Measurements from ENCODE around the gene KRTAP5-9.
"Not testable (repeated sequence)": the region's sequence is repeated elsewhere in the genome, so short reads cannot be mapped to it uniquely, and the experiment has no call there.

Gene KRTAP5-9

DNA sequence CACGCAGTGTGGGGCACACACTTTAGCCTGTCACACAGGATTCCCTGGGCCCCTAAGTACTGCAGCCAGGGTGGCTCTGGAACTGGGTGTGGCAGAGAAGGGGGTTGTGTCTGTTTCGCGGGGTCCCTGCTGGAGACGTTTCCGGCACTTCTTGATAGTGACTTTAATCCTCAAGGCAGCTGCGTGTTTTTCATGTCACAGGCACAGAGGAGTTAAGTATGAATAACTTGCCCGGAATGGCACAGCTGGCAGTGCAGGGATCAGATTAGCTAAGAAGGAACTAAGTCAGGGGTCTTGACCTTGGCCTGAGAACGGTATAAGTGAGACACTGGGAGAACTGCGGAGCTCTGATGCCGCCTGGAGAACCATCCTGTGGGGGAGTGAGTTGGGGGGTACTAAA, 28.7 kb upstream of the KRTAP5-9 start:
- H3K4me3 ChIP-seq (ENCODE audit: low read depth, low read length) = no peak overlapping the region
- TF ChIP-seq, protein P1, sequence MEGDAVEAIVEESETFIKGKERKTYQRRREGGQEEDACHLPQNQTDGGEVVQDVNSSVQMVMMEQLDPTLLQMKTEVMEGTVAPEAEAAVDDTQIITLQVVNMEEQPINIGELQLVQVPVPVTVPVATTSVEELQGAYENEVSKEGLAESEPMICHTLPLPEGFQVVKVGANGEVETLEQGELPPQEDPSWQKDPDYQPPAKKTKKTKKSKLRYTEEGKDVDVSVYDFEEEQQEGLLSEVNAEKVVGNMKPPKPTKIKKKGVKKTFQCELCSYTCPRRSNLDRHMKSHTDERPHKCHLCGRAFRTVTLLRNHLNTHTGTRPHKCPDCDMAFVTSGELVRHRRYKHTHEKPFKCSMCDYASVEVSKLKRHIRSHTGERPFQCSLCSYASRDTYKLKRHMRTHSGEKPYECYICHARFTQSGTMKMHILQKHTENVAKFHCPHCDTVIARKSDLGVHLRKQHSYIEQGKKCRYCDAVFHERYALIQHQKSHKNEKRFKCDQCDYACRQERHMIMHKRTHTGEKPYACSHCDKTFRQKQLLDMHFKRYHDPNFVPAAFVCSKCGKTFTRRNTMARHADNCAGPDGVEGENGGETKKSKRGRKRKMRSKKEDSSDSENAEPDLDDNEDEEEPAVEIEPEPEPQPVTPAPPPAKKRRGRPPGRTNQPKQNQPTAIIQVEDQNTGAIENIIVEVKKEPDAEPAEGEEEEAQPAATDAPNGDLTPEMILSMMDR (conservative IDR thresholded peaks at IDR 0.05; ENCODE audit: low read depth, low read length) = no peak
- DNase-seq (ENCODE audit: low read depth) = no peak

DNA sequence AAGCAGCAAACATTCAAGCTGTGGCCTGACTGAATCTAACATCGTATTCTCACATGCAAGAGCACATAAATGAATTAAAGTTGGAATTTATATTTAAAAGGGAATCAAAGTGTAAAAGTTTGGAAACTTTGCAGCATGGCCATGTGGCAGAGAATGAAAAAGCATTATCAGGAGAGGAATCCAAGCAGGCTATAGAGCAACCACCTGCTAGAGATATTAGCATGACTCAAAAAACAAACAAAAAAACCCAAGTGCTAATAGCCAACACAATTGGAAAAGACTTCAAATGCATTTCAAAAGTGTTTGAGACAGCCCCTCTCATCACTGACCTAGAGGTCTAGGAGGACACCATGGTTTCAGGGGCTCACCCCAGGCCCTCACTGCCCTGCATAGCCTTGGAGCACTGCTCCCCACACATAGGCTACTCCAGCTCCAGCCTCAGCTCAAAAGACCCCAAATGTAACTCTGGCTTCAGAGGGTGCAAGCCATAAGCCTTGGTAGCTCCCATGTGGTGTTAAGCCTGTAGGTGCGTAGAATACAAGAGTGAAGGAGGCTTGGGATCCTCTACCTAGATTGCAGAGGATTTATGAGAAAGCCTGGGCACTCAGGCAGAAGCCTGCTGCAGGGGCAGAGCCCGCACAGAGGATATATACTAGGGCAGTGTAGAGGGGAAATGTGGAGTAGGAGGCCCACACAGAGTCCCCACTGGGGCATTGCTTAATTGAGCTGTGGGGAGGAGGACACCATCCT, 22.9 kb upstream of the KRTAP5-9 start:
- DNase-seq (ENCODE audit: low read depth) = no peak
- no peak overlapping the region for H3K4me3 ChIP-seq (ENCODE audit: low read depth, low read length)
- TF ChIP-seq, protein P1 (conservative IDR thresholded peaks at IDR 0.05; ENCODE audit: low read depth, low read length) = no peak

DNA sequence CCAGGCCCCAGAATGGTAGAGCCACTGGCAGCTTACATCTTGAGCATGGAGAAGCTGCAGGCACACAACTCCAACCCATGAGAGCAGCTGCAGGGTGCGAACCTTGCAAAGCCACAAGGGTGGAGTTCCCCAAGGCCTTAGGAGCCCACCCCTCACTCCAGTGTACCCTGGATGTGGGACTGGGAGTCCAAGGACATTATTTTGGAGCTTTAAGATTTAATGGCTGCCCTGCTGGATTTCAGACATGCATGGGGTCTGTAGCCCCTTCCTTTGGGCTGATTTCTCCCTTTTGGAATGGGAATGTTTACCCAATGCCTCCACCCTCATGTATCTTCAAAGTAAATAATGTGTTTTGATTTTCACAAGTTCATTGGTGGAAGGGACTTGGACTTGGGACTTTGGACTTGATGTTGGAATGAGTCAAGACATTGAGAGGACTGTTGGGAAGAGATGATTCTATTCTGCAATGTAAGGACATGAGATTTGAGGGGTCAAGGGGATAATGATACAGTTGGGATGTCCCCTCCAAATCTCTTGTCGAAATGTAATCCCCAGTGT, 22.2 kb upstream of the KRTAP5-9 start:
- H3K4me3 ChIP-seq (ENCODE audit: low read depth, low read length) = no peak overlapping the region
- no peak for DNase-seq (ENCODE audit: low read depth)
- TF ChIP-seq, protein P1 (conservative IDR thresholded peaks at IDR 0.05; ENCODE audit: low read depth, low read length) = no peak

DNA sequence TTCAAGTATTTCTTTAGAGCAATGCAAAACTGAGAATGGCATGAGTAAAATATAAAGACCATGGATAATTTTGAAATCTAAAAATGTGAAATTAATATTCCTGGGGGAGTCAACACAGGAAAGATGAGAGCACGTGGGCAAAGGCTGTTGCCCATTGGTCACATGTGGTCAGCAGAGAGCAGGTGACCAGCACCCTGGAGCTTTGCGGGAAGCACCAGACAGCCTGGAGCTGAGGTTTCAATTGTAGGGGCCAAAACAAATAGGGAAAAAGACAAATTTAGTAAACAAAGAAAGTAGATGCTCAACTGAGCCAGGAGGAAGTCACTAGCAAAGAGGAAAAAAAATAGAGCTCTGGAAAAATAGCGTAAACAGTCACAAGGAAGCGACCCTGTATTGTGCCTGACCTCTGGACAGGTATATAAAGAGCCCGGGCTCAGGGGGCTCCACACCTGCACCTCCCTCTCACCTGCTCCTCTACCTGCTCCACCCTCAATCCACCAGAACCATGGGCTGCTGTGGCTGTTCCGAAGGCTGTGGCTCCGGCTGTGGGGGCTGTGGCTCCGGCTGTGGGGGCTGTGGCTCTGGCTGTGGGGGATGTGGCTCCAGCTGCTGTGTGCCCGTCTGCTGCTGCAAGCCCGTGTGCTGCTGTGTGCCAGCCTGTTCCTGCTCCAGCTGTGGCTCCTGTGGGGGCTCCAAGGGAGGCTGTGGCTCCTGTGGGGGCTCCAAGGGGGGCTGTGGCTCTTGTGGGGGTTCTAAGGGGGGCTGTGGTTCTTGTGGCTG, 21.2 kb upstream of the KRTAP5-9 start, which contains the start of gene KRTAP5-7:
KRTAP5-7 (plus strand) TSS at position 472 of the 780 bp plus-strand sequence; CDS start at position 506, 34 bp downstream.
- H3K4me3 ChIP-seq (ENCODE audit: low read depth, low read length); DNase-seq (ENCODE audit: low read depth): not testable (repeated sequence)

DNA sequence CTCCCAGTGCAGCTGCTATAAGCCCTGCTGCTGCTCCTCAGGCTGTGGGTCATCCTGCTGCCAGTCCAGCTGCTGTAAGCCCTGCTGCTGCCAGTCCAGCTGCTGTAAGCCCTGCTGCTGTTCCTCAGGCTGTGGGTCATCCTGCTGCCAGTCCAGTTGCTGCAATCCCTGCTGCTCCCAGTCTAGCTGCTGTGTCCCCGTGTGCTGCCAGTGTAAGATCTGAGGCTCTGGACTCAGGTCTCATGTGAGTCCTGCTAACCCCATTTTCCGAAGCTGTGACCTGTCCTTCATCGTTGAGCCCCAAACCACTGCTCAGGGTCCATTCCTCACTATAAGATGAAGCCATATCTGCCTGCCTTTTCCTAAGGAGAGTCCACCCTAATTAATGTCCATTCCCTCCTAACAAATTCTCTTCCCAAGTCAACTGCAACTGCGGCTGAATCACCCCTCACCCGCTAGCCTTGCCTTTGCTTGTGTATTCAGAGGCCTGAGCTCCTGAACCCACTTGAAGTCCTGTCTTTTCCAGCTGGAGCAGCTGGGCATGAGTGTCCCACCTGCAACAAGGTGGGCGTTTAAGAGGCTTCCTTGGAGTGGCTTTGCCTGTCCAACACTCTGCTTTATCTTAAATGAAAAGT, 20.5 kb upstream of the KRTAP5-9 start:
- no peak for DNase-seq (ENCODE audit: low read depth)
- no peak overlapping the region for H3K4me3 ChIP-seq (ENCODE audit: low read depth, low read length)
- TF ChIP-seq, protein P1 (conservative IDR thresholded peaks at IDR 0.05; ENCODE audit: low read depth, low read length) = no peak

DNA sequence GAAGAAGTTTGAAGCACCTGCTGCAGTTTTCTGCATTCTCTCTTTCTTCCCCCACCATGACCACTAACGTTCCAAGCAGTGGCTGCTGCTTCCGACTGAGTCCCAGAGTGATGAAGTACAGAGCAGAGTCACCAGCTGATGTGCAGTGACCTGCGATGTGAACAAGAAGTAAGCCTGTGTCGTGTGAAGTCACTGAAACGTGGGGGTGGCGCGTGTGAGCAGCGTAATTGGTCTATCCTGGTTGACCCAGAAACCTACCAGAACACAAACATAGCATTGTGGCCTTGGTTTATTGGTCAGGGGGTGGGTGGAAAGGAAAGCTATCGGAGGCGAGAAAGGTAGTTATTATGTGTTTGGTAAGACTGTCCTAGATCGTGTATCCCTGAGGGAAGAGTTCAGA, 17.6 kb upstream of the KRTAP5-9 start:
- no peak for DNase-seq (ENCODE audit: low read depth)
- TF ChIP-seq, protein P1 (conservative IDR thresholded peaks at IDR 0.05; ENCODE audit: low read depth, low read length) = no peak
- H3K4me3 ChIP-seq (ENCODE audit: low read depth, low read length) = no peak overlapping the region

DNA sequence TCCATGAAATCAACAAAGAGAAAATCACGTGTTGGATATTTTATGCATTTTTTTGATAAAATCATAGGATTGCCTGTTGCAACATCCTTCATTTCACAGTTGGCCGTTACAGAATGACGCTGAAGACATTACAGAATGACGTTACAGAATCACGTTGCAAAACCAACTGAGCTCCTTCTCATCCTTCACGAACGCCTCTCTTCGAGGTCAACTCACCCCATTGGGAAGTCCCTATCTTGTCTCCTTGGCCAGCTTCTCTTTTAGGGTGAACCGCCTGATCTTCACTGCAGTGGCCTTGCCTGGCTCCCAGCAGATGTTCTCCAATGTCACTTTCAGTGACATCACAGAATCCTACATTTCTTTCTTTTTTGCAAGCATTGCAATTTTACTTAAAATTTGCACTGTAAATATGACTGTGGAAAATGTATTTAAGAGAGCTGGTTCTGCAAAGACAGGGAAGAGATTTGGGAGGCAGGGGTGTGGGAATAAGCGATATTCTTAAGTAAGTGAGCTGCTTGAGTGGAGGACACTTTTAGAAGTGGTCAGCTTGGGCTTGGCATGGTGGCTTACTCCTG, 16.1 kb upstream of the KRTAP5-9 start:
- no peak for DNase-seq (ENCODE audit: low read depth)
- TF ChIP-seq, protein P1 (conservative IDR thresholded peaks at IDR 0.05; ENCODE audit: low read depth, low read length) = no peak

DNA sequence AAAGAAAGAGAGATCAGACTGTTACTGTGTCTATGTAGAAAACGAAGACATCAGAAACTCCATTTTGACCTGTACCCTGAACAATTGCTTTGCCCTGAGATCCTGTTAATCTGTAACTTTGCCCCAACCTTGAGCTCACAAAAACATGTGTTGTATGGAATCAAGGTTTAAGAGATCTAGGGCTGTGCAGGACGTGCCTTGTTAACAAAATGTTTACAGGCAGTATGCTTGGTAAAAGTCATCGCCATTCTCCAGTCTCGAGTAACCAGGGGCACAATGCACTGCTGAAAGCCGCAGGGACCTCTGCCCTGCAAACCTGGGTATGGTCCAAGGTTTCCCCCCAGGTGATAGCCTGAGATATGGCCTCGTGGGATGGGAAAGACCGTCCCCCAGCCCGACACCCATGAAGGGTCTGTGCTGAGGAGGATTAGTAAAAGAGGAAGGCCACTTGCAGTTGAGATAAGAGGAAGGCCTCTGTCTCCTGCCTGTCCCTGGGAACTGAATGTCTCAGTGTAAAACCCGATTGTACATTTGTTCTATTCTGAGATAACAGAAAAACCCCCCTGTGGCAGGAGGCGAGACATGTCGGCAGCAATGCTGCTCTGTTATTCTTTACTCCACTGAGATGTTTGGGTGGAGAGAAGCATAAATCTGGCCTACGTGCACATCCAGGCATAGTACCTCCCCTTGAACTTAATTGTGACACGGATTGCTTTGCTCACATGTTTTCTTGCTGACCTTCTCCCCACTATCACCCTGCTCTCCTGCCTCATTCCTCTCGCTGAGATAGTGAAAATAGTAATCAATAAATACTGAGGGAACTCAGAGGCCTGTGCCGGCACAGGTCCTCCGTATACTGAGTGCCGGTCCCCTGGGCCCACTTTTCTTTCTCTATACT, 13.3 kb upstream of the KRTAP5-9 start:
- not testable (repeated sequence) for DNase-seq (ENCODE audit: low read depth); H3K4me3 ChIP-seq (ENCODE audit: low read depth, low read length)

More for the DNA sequence above, 16.1 kb upstream of the KRTAP5-9 start:
- no peak overlapping the region for H3K4me3 ChIP-seq (ENCODE audit: low read depth, low read length)

Measured in choroid plexus epithelial cell (primary cell).